GM21515 (cell line): ENCODE data around the gene ACOT12.

ENCODE experiments used
- ATAC-seq: cut with Tn5 transposase; IDR thresholded peaks from one replicate; pipeline ENCODE4 v1.9.1; 2021; ENCODE audit not compliant: unreplicated experiment

The ACOT12 gene

GRCh38 chr5:81401266-81401665, 7.3 kb upstream of the ACOT12 start:
- no peak for ATAC-seq

GRCh38 chr5:81400375-81400774, 6.4 kb upstream of the ACOT12 start:
- no peak for ATAC-seq

GRCh38 chr5:81398741-81399140, 4.8 kb upstream of the ACOT12 start:
- ATAC-seq: no peak

- ATAC-seq: no peak
Measured at GRCh38 chr5:81397176-81397575, 3.2 kb upstream of the ACOT12 start.

- ATAC-seq: no peak
Measured at GRCh38 chr5:81395262-81395661, 1.3 kb upstream of the ACOT12 start.

GRCh38 chr5:81393430-81393782, 528 bp downstream of the ACOT12 start:
- no peak for ATAC-seq

- ATAC-seq: no peak
Measured at GRCh38 chr5:81389025-81389424, 4.9 kb downstream of the ACOT12 start.

- no peak for ATAC-seq
Measured at GRCh38 chr5:81388169-81388568, 5.8 kb downstream of the ACOT12 start.

- no peak for ATAC-seq
Measured at GRCh38 chr5:81383867-81384266, 10.1 kb downstream of the ACOT12 start.

- ATAC-seq: no peak
Measured at GRCh38 chr5:81371354-81371876, 22.5 kb downstream of the ACOT12 start.

GRCh38 chr5:81370912-81371311, 23.0 kb downstream of the ACOT12 start:
- ATAC-seq: no peak

GRCh38 chr5:81365541-81365940, 28.4 kb downstream of the ACOT12 start:
- ATAC-seq: no peak

GRCh38 chr5:81363093-81363871, 30.7 kb downstream of the ACOT12 start:
- ATAC-seq: no peak

GRCh38 chr5:81361600-81361999, 32.3 kb downstream of the ACOT12 start:
- no peak for ATAC-seq

GRCh38 chr5:81360640-81361039, 33.3 kb downstream of the ACOT12 start:
- ATAC-seq: no peak

GRCh38 chr5:81359881-81360280, 34.1 kb downstream of the ACOT12 start:
- ATAC-seq: no peak

- no peak for ATAC-seq
Measured at GRCh38 chr5:81359108-81359507, 34.8 kb downstream of the ACOT12 start.

- ATAC-seq: no peak
Measured at GRCh38 chr5:81355291-81356251, 38.4 kb downstream of the ACOT12 start.

GRCh38 chr5:81354093-81354492, 39.8 kb downstream of the ACOT12 start:
- no peak for ATAC-seq

GRCh38 chr5:81353189-81353588, 40.7 kb downstream of the ACOT12 start:
- ATAC-seq: no peak

- ATAC-seq: no peak
Measured at GRCh38 chr5:81350507-81350906, 43.4 kb downstream of the ACOT12 start.

- ATAC-seq: no peak
Measured at GRCh38 chr5:81349161-81349560, 44.8 kb downstream of the ACOT12 start.
